Stomach (tissue), 4 donors: ENCODE measurements around the gene CACNA2D3.

Experiments
- POLR2A ChIP-seq, 4 donors: fragments of 450-650 bp; IDR thresholded peaks; one replicate each; pipeline ENCODE4 v1.6.1; 2016; ENCODE audit warnings: antibody characterized with exemption in 4 of 4, control low read depth in 2 of 4, mild to moderate bottlenecking in 1 of 4, moderate library complexity in 1 of 4
- TF ChIP-seq, protein P1 (sequence below), 7 experiments: fragments of 450-650 bp in 4 of 7; fragments of 200-600 bp in 3 of 7; sonication (generic) in 3 of 7; IDR thresholded peaks; one replicate each; pipeline ENCODE4 v1.5.1; 2016 to 2019; ENCODE audit warnings: antibody characterized with exemption in 7 of 7, control low read depth in 2 of 7, mild to moderate bottlenecking in 1 of 7

DNA sequence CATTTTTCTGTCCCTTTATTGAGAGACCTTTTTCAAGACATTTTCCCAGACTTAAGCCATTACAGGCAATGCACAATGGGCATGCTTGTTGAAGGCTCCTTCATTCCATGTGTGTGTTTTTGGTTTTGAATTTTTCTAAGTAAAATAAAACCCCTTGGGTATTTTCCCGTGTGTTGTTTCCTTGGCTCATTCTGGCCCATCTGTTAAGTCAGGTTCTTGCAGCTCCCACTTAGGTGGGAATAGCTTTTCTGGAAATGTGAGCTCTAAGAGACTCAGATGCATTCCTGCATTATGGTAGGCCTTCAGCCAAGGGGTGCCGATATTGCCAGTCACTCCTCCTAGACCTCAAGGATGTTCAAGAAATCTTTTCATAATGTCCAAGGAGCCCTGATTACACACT, 314.9 kb downstream of the CACNA2D3 start:
- TF ChIP-seq, protein P1, sequence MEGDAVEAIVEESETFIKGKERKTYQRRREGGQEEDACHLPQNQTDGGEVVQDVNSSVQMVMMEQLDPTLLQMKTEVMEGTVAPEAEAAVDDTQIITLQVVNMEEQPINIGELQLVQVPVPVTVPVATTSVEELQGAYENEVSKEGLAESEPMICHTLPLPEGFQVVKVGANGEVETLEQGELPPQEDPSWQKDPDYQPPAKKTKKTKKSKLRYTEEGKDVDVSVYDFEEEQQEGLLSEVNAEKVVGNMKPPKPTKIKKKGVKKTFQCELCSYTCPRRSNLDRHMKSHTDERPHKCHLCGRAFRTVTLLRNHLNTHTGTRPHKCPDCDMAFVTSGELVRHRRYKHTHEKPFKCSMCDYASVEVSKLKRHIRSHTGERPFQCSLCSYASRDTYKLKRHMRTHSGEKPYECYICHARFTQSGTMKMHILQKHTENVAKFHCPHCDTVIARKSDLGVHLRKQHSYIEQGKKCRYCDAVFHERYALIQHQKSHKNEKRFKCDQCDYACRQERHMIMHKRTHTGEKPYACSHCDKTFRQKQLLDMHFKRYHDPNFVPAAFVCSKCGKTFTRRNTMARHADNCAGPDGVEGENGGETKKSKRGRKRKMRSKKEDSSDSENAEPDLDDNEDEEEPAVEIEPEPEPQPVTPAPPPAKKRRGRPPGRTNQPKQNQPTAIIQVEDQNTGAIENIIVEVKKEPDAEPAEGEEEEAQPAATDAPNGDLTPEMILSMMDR (IDR thresholded peaks at IDR 0.05), result no peak
- no peak for TF ChIP-seq POLR2A (IDR thresholded peaks at IDR 0.05)
